Eye (tissue), 1 donor: Measurements from ENCODE around the gene NEU2.
"Not testable (repeated sequence)": the region's sequence is repeated elsewhere in the genome, so short reads cannot be mapped to it uniquely, and the experiment has no call there.

Experiments
- DNase-seq: peaks from one replicate; pipeline ENCODE4 v3.0.0-alpha.2; 2015

The NEU2 gene

GRCh38 chr2:233035426-233036161 lies 3.1 kb downstream of the NEU2 start:
- DNase-seq, result no peak

DNA sequence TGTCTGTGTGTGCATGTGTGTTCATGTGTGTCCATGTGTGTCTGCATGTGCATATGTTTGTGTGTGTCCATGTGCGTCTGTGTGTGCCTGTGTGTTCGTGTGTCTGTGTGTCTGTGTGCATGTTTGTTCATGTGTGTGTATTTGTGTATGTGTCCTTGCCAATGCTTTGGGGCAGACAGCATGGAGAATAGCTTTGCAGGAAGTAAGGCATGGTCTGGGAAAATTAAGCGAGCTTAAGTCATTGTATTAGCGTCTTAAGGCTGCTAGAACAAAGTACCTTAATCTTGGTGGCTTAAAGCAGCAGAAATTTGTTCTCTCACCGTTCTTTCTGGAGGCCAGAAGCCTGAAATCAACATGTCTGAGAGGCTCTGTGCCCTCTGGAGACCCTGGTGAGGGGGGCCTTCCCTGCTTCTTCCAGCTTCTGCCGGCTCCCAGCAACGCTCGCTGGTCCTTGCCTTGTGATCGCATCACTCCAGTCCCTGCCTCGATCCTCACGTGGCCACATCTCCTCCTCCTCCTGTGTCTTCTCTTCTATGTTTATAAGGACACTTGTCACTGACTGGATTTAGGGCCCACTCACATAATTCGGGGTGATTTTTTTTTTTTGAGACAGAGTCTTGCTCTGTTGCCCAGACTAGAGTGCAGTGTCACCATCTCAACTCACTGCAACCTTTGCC lies 3.8 kb downstream of the NEU2 start:
- DNase-seq, result no peak

- DNase-seq, result no peak
These were observed 4.6 kb downstream of the NEU2 start for GRCh38 chr2:233037078-233037477.

- DNase-seq, result no peak
These were observed 6.9 kb downstream of the NEU2 start for GRCh38 chr2:233039212-233039845.

- DNase-seq, result no peak
These were observed 7.5 kb downstream of the NEU2 start for GRCh38 chr2:233039846-233040530.

GRCh38 chr2:233040571-233040970 lies 8.1 kb downstream of the NEU2 start:
- DNase-seq, result no peak

DNA sequence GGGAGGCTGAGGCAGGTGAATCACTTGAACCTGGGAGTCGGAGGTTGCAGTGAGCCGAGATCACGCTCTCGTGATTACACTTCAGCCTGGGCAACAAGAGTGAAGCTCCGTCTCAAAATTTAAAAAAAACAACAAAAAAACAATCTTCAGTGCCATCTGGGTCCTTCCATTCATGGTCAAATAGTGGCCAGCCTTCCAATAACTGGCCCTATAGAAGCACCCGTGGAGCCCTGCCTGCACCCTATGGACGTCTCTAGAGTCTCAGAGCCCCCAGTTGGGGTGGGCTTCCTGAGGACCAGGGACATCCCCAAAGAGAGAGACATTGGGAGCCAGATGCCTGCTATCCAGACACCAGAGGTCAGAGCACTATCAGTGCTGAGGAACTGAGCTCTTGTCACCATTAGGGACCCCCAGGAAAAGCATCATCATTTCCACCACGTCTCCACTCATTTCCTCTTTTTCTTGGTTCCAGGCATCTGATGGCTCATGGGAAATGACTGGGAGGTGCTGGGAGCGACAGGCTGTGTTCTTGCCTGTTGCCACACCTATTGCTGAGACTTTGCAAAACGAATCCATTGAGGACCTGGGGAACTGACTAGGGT lies 9.4 kb downstream of the NEU2 start:
- DNase-seq, result no peak

GRCh38 chr2:233042549-233042948 lies 10.1 kb downstream of the NEU2 start:
- DNase-seq, result no peak

- no peak for DNase-seq
These were observed 12.6 kb downstream of the NEU2 start for GRCh38 chr2:233044974-233045605.

DNA sequence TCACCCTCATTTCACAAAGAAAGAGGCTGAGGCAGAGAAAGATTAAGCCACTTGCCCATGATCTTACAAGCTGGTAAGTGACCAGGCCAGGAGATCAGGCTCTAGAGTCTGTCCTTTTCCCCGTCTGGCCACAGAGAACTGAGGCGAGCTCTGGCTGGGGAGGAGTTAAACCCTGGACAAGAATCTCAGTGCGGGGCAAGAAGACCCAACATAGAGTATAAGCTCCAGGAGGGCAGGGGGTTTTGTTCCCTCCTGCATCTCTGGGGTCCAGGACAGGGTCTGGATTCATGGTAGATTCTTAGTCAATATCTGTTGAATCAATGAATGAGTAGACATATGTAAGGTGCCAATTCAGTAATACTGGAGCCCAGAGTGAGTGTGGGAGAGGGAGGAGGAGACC lies 14.7 kb downstream of the NEU2 start:
- DNase-seq, result no peak

- no peak for DNase-seq
These were observed 15.2 kb downstream of the NEU2 start for GRCh38 chr2:233047667-233048066.

GRCh38 chr2:233048569-233049193 lies 16.2 kb downstream of the NEU2 start:
- no peak for DNase-seq

- DNase-seq, result no peak
These were observed 16.8 kb downstream of the NEU2 start for GRCh38 chr2:233049194-233049761.

GRCh38 chr2:233051241-233052149 lies 19.0 kb downstream of the NEU2 start:
- peak; percentile 14 for DNase-seq

- not testable (repeated sequence) for DNase-seq
These were observed 20.0 kb downstream of the NEU2 start for GRCh38 chr2:233052517-233052916.

DNA sequence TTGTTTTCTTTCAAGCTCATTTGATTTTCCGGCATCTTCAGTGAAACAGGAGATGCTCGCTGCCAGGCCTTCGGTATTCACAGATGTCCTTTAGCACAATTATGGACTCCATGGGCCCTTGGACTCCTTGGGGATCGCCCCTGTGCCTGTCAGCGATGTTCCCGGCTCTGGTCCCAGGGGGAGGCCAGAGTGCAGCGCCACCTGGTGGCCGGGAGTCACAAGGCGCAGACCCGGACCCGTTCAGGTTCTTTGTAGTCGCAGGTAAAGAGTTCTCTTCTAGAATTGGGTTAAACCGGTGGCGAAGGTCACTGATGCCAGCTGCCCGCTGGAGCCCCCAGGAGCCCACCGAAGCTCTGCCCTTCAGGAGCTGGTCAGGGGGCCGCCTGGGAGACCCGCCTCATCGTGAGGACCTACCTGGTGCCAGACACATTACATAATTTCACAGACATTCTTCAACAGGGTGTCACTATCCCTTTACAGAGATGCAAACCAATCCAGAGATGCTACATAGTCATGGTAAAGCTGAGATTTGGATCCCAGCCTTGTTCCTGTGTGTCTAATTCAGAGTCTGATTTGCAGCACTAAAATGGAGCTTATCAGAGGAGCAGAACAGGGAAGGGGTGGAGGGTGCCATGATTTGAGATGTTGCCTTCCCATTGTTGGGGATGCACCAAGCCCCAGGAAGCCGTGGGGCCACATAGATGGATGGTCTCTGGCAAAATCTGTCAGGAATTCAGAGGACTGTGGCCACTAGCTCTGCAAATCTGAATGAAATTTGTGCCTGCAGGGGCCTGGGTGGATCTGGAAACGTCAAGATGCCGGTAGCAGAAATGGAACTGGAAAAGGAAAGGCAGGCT lies 21.7 kb downstream of the NEU2 start:
- DNase-seq, result peak; percentile 70

GRCh38 chr2:233055362-233055761 lies 22.9 kb downstream of the NEU2 start:
- no peak for DNase-seq

GRCh38 chr2:233056961-233057605 lies 24.6 kb downstream of the NEU2 start:
- DNase-seq, result no peak
